CD8-positive, alpha-beta memory T cell (primary cell): ENCODE results near the gene BCOR. TPM values are rescaled to one million over a fixed set of nuclear protein-coding genes. Genes with fewer than 3 reads are reported as not detected.

Experiments used
- CTCF ChIA-PET: fragments of 350-600 bp; sonication (Branson Sonifier 250); formaldehyde crosslinking; loops from one replicate; lab custom pipeline; 2021; ENCODE audit warnings: antibody characterized with exemption; lab: Charles Lee
- POLR2A ChIA-PET: fragments of 350-600 bp; sonication (Branson Sonifier 250); formaldehyde crosslinking; loops from one replicate; lab custom pipeline; 2021; ENCODE audit warnings: antibody characterized with exemption; lab: Charles Lee
- DNase-seq, 5 donors: peaks; one replicate each; pipeline versions ENCODE4 v3.0.0 to v3.0.0-alpha.2; 2020 to 2022; ENCODE audit warnings: mixed read lengths in 1 of 5
- H3K27ac ChIP-seq: one replicate; pipeline ENCODE4 v1.7.0; 2013; ENCODE audit warnings: low read depth, mild to moderate bottlenecking, low read length, moderate library complexity
- H3K27me3 ChIP-seq: 2 replicates; pipeline ENCODE4 v1.7.0; 2013; ENCODE audit warnings: low read length, mild to moderate bottlenecking; ENCODE audit not compliant: insufficient read depth, poor library complexity, severe bottlenecking
- H3K36me3 ChIP-seq: 2 replicates; pipeline ENCODE4 v1.7.0; 2013; ENCODE audit warnings: mild to moderate bottlenecking, low read length, moderate library complexity; ENCODE audit not compliant: insufficient read depth
- H3K4me1 ChIP-seq: 2 replicates; pipeline ENCODE4 v1.7.0; 2013; ENCODE audit warnings: mild to moderate bottlenecking, low read length, moderate library complexity; ENCODE audit not compliant: insufficient read depth
- H3K4me3 ChIP-seq: 2 replicates; pipeline ENCODE4 v1.7.0; 2013; ENCODE audit warnings: mild to moderate bottlenecking, low read length
- H3K9me3 ChIP-seq: 2 replicates; pipeline ENCODE4 v1.7.0; 2013; ENCODE audit warnings: mild to moderate bottlenecking, low read length
- H3K27ac Mint-ChIP-seq, 8 donors: one replicate each; pipeline ENCODE4 v1.8.0; 2020 to 2021; ENCODE audit warnings: mixed read lengths in 8 of 8, mild to moderate bottlenecking in 6 of 8, inconsistent platforms in 3 of 8, moderate library complexity in 3 of 8
- H3K27me3 Mint-ChIP-seq, 2 donors: one replicate each; pipeline ENCODE4 v1.8.0; 2020 to 2021; ENCODE audit warnings: mixed read lengths in 2 of 2, mild to moderate bottlenecking in 1 of 2, moderate library complexity in 1 of 2
- H3K36me3 Mint-ChIP-seq, 3 donors: one replicate each; pipeline ENCODE4 v1.8.0; 2020 to 2021; ENCODE audit warnings: mixed read lengths in 3 of 3, inconsistent platforms in 1 of 3, mild to moderate bottlenecking in 1 of 3
- H3K4me1 Mint-ChIP-seq, 3 donors: one replicate each; pipeline ENCODE4 v1.8.0; 2020 to 2021; ENCODE audit warnings: mixed read lengths in 3 of 3, inconsistent platforms in 1 of 3, mild to moderate bottlenecking in 1 of 3
- H3K4me3 Mint-ChIP-seq, 7 donors: one replicate each; pipeline ENCODE4 v1.8.0; 2020 to 2021; ENCODE audit warnings: mixed read lengths in 7 of 7, mild to moderate bottlenecking in 6 of 7, moderate library complexity in 4 of 7, inconsistent platforms in 2 of 7
- H3K9me3 Mint-ChIP-seq, 5 donors: one replicate each; pipeline ENCODE4 v1.8.0; 2020 to 2022; ENCODE audit warnings: mixed read lengths in 5 of 5, mild to moderate bottlenecking in 3 of 5, moderate library complexity in 2 of 5, inconsistent platforms in 1 of 5
- polyA plus RNA-seq: library from polyadenylated mRNA; unstranded; fragments of 300-500 nt; fragmentation: Illumina TruSeq; gene quantifications from one replicate; pipeline ENCODE4 v1.2.3, GENCODE V29; 2021
- total RNA-seq, 2 experiments: library from RNA; stranded (reverse); gene quantifications; one replicate each; pipeline ENCODE4 v1.2.3, GENCODE V29; 2021

BCOR gene
- total and polyA plus RNA-seq, 3 experiments from 2014 or later = 7.2 to 67.7 (median 62.6) TPM

GRCh38 chrX:40109288-40110008 is 11.7 kb upstream of the BCOR start:
- Histone ChIP-seq H3K4me3 (no peak overlapping the region), H3K9me3 (no peaks in the 10 kb centered on the region), H3K4me1 (peaks cover 4% of the 10 kb centered on the region), H3K27me3 (no peaks in the 10 kb centered on the region), H3K36me3 (no peaks in the 10 kb centered on the region), H3K27ac (no peak overlapping the region)
- Mint-ChIP-seq H3K9me3 (no peaks in the 10 kb centered on the region), H3K36me3 (no peaks in the 10 kb centered on the region), H3K27me3 (peaks cover 0 to 27% of the 10 kb centered on the region in 2 donors), H3K27ac (peak overlapping the region in 1 of 8 donors; percentile 87), H3K4me1 (peaks cover 10 to 18% (median 12%) of the 10 kb centered on the region in 3 donors), H3K4me3 (peak overlapping the region in 4 of 7 donors; percentile 52 to 70 (median 61))
- DNase-seq = no peak
- CTCF ChIA-PET = no interaction called here
- POLR2A ChIA-PET = interaction anchor here (3.3 kb wide), 1 partner anchor 11 kb away, joined by 25 read pairs; the partner anchor contains the start of gene BCOR

- H3K4me1 ChIP-seq = peaks cover 4% of the 10 kb centered on the region
- Mint-ChIP-seq H3K27me3 (peaks cover 0 to 32% of the 10 kb centered on the region in 2 donors), H3K9me3 (no peaks in the 10 kb centered on the region), H3K4me1 (peaks cover 10 to 18% (median 12%) of the 10 kb centered on the region in 3 donors), H3K36me3 (no peaks in the 10 kb centered on the region), H3K27ac (no peak overlapping the region), H3K4me3 (peak overlapping the region in 5 of 7 donors; percentile 50 to 83 (median 60))
- H3K27ac ChIP-seq = peak overlapping the region; percentile 47
- POLR2A ChIA-PET = interaction anchor here (3.3 kb wide), 1 partner anchor 11 kb away, joined by 25 read pairs; the partner anchor contains the start of gene BCOR
- peak overlapping the region; percentile 37 for H3K4me3 ChIP-seq
- no peaks in the 10 kb centered on the region for H3K36me3 ChIP-seq
- CTCF ChIA-PET = no interaction called here
- H3K27me3 ChIP-seq = no peaks in the 10 kb centered on the region
- peak; percentile 52 to 79 (median 57) for DNase-seq
- no peaks in the 10 kb centered on the region for H3K9me3 ChIP-seq
Measured at GRCh38 chrX:40108959-40109287, 11.2 kb upstream of the BCOR start.

- DNase-seq = no peak
- H3K4me1 Mint-ChIP-seq = peaks cover 10 to 18% (median 12%) of the 10 kb centered on the region in 3 donors
- H3K9me3 Mint-ChIP-seq = no peaks in the 10 kb centered on the region
- no peaks in the 10 kb centered on the region for H3K36me3 ChIP-seq
- peak overlapping the region in 1 of 8 donors; percentile 83 for H3K27ac Mint-ChIP-seq
- peak overlapping the region; percentile 43 to 83 (median 60) for H3K4me3 Mint-ChIP-seq
- peak overlapping the region; percentile 37 for H3K4me3 ChIP-seq
- no peaks in the 10 kb centered on the region for H3K36me3 Mint-ChIP-seq
- peaks cover 0 to 36% of the 10 kb centered on the region in 2 donors for H3K27me3 Mint-ChIP-seq
- peaks cover 4% of the 10 kb centered on the region for H3K4me1 ChIP-seq
- H3K27me3 ChIP-seq = no peaks in the 10 kb centered on the region
- ChIA-PET POLR2A (interaction anchor here (3.3 kb wide), 1 partner anchor 10 kb away, joined by 25 read pairs; the partner anchor contains the start of gene BCOR), CTCF (interaction anchor here (0.9 kb wide), 1 partner anchor 61 kb away, joined by 3 read pairs; no protein-coding TSS in a partner anchor)
- H3K27ac ChIP-seq = peak overlapping the region; percentile 47
- no peaks in the 10 kb centered on the region for H3K9me3 ChIP-seq
Measured at GRCh38 chrX:40108162-40108958, 10.6 kb upstream of the BCOR start.

GRCh38 chrX:40107291-40108161 is 9.8 kb upstream of the BCOR start:
- H3K36me3 ChIP-seq = no peaks in the 10 kb centered on the region
- POLR2A ChIA-PET = interaction anchor here (0.8 to 3.3 kb wide), 3 partner anchors 9 to 45 kb away, joined by 3 to 25 read pairs (median 4); partner anchors contain the start of gene BCOR
- peaks cover 4% of the 10 kb centered on the region for H3K4me1 ChIP-seq
- Mint-ChIP-seq H3K4me3 (peak overlapping the region; percentile 83 to 92 (median 88)), H3K27ac (peak overlapping the region in 1 of 8 donors; percentile 83), H3K4me1 (peaks cover 10 to 18% (median 12%) of the 10 kb centered on the region in 3 donors), H3K9me3 (peaks cover 0 to 2% (median 0%) of the 10 kb centered on the region in 5 donors), H3K36me3 (no peaks in the 10 kb centered on the region), H3K27me3 (peaks cover 0 to 38% of the 10 kb centered on the region in 2 donors)
- H3K9me3 ChIP-seq = no peaks in the 10 kb centered on the region
- peak overlapping the region; percentile 43 for H3K4me3 ChIP-seq
- CTCF ChIA-PET = interaction anchor here (0.9 to 1.4 kb wide), 2 partner anchors 45 to 62 kb away, joined by 3 read pairs; no protein-coding TSS in a partner anchor
- no peaks in the 10 kb centered on the region for H3K27me3 ChIP-seq
- no peak for DNase-seq
- H3K27ac ChIP-seq = peak overlapping the region; percentile 57

GRCh38 chrX:40106676-40107290 is 9.0 kb upstream of the BCOR start:
- Mint-ChIP-seq H3K4me3 (peak overlapping the region; percentile 83 to 92 (median 88)), H3K36me3 (no peaks in the 10 kb centered on the region), H3K9me3 (peaks cover 0 to 2% (median 0%) of the 10 kb centered on the region in 5 donors), H3K27me3 (peaks cover 0 to 39% of the 10 kb centered on the region in 2 donors), H3K27ac (peak overlapping the region in 4 of 8 donors; percentile 47 to 86 (median 81)), H3K4me1 (peaks cover 10 to 18% (median 10%) of the 10 kb centered on the region in 3 donors)
- Histone ChIP-seq H3K9me3 (no peaks in the 10 kb centered on the region), H3K4me3 (peak overlapping the region; percentile 43), H3K27ac (peak overlapping the region; percentile 57), H3K27me3 (no peaks in the 10 kb centered on the region), H3K36me3 (no peaks in the 10 kb centered on the region), H3K4me1 (peaks cover 4% of the 10 kb centered on the region)
- no peak for DNase-seq
- CTCF ChIA-PET = interaction anchor here (1.4 to 1.8 kb wide), 2 partner anchors 10 to 46 kb away, joined by 3 to 6 read pairs; no protein-coding TSS in a partner anchor
- POLR2A ChIA-PET = interaction anchor here (0.8 to 1.2 kb wide), 3 partner anchors 9 to 46 kb away, joined by 3 to 4 read pairs (median 3); partner anchors contain the start of gene BCOR

- Histone ChIP-seq H3K4me1 (peaks cover 4% of the 10 kb centered on the region), H3K4me3 (peak overlapping the region; percentile 51), H3K27ac (peak overlapping the region; percentile 61), H3K27me3 (no peaks in the 10 kb centered on the region), H3K9me3 (no peaks in the 10 kb centered on the region), H3K36me3 (no peaks in the 10 kb centered on the region)
- H3K9me3 Mint-ChIP-seq = peaks cover 0 to 2% (median 0%) of the 10 kb centered on the region in 5 donors
- peaks cover 0 to 37% of the 10 kb centered on the region in 2 donors for H3K27me3 Mint-ChIP-seq
- H3K4me3 Mint-ChIP-seq = peak overlapping the region; percentile 83 to 92 (median 88)
- H3K27ac Mint-ChIP-seq = peak overlapping the region in 6 of 8 donors; percentile 13 to 86 (median 73)
- no peaks in the 10 kb centered on the region for H3K36me3 Mint-ChIP-seq
- DNase-seq = peak; percentile 62 to 80 (median 63)
- CTCF ChIA-PET = interaction anchor here (1.4 to 1.8 kb wide), 2 partner anchors 10 to 47 kb away, joined by 3 to 6 read pairs; no protein-coding TSS in a partner anchor
- POLR2A ChIA-PET = interaction anchor here (1.2 kb wide), 1 partner anchor 9 kb away, joined by 3 read pairs; no protein-coding TSS in a partner anchor
- peaks cover 10 to 14% (median 10%) of the 10 kb centered on the region in 3 donors for H3K4me1 Mint-ChIP-seq
Measured at GRCh38 chrX:40105835-40106675, 8.3 kb upstream of the BCOR start.
